NCI-H1436 (cell line): ENCODE measurements around the gene TUB.

Experiments used
- DNase-seq: peaks from one replicate; lab custom pipeline; 2025; lab: John Stamatoyannopoulos, UW

Gene TUB

DNA sequence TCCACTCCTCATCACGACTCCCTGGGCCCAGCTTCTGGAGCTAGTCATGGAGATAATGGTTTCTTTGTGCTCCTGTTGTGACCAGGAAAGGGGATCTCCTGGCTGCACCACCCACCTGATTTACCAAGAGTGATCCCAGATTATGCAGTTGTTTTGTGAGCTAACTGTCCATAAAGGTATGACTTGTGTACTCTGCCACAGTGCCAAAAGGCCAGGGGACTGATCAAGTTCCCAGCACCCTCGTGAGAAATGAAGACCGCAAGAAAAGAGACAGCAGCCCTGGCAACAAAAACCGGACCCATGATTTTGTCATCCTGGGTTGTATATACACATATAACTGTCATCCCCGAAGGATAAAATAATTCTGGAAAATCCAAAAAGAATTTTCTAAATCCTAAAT is 26.6 kb downstream of the TUB start:
- DNase-seq, result no peak

DNA sequence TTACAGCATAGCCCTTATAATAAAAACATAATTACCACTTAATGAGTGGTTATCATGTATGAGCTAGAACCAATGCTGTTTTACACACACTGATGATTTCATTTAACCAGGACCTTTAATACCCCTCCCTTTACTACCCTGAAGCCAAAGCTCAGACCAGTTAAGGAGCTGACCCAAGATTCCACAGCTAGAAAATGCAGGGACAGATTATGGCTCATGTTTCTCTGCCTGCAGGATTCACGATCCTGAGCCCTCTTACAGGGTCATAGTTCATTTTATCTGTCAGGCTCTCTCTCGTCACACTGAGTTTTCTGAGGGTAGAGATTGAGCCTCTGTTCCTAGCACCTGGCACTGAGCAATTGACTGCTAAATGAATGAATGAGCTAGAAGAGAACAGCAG is 27.4 kb downstream of the TUB start:
- no peak for DNase-seq

DNA sequence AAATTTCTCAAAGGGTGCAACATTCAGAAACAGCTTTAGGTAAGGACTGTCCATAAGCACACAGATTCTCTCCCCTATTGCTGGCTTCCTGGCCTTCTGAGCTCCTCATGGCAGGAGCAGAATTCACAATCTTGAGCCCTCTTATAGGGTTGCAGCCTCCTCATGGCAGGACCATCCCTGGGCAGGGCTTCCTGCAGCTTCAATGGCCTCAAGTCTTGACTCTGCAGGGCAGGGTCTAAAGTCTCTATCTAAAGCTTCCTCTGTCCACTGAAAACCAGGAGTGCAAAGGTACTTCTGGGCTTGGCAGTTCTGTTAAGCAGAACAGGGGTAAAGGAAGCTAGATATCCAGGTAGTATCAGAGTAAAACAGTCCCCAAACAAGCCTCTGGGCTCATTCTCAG is 28.7 kb downstream of the TUB start:
- no peak for DNase-seq

DNA sequence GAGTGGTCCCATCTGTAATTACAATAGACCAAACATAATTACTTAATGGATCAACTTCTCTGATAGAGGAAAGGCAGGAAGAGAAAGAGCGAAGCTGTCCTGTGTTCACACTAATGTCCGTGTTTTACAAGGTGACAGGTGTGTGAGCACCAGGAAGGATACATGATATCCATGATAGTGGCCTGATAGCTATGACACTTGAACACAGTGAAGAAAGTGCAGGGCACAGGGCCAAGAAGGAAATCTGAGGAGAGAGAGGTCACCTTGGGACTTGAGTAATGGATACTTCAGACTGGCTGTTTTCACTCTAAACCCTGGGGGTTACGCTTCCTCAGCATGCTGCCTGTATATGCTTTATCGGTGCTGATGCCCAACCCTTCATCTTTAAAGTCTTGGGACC is 29.4 kb downstream of the TUB start:
- peak; percentile 22 for DNase-seq

DNA sequence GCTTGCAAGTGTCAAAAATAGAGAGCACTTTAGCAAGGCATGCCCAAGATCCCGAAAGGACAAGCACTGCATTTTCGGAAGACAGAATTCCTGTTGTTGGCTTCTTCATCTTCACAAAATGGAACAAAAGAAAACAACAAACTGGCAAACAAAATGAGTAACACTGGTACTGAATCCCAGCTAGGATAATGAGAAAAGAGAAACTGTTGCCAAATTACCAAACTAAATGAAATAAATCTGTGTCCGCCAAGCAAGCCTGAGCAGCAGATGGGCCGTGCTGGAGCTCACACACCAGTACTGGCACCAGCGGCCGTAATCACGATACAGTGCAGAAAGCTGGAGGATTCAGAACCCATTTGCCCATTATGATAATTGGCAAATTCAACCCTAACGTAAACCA is 30.6 kb downstream of the TUB start:
- DNase-seq, result no peak

DNA sequence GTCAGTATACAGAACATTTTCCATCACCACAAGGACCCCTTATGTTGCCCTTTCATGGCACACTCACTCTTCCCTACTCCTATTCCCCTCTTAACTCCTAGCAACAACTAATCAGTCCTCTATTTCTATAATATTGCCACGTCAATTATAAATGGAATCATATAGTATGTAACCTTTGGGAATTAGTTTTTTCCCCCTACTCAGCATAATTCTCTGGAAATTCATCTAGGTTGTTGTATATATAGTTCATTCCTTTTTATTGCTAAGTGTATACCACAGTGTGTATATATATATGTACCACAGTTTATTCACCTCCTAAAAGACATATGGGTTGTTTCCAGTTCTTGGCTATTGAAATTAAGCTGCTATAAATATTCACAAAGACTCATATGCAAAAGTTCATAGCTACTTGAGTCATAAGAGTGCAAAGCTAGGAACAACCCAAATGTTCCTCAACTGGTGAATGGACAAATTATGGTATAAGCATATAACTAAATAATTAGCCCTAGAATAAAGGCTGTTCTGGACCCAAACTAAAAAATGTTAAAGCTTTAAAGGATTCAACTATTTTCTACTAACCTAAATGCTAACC is 41.3 kb downstream of the TUB start:
- DNase-seq, result no peak

DNA sequence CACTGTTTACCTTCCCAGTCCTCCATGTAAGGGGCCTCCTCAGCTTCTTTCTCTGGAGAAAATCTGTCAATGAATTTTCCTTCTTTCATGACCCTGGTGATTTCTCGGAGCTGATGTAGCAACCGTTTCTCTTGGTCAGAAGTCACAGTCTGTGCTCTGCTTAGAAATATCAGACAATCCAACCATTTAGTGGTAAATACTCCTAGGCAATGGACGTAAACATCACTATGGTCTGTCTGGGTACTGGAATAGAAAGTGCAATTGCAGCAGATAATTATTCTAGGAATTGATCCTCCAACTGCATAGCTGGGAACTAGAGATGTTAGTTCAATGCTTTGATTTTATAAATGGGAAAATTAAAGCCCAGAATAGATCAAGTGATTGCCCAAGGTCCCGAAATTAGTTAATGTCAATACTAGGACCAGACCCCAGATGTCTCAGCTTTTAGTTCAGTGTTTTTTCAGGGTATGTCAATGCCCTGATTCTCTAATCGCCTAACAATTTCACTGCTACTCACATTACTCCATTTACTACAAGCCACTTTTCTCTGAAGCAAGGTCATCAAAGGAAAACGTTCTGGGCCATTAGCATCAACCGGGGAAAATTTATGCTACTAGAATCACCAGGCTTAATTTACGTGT is 45.8 kb downstream of the TUB start:
- DNase-seq, result no peak

DNA sequence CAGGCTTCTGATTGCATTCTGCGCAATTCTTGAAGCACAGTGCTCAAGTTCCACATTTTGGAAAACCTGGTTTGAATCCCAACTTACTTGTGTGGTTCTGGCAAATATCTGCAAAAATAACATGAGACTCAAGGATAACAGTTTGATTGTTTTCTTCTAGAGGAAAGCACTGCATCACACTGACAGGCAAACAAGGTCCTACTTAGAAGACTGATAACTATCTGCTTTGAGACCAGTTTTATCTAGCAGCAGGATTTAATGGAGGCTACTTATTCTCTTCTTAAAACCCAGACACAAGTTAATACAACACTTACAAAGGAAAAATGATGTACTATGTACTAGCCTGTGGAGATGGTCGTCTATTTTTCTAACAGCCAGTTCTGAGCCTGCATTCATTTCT is 46.4 kb downstream of the TUB start:
- no peak for DNase-seq

DNA sequence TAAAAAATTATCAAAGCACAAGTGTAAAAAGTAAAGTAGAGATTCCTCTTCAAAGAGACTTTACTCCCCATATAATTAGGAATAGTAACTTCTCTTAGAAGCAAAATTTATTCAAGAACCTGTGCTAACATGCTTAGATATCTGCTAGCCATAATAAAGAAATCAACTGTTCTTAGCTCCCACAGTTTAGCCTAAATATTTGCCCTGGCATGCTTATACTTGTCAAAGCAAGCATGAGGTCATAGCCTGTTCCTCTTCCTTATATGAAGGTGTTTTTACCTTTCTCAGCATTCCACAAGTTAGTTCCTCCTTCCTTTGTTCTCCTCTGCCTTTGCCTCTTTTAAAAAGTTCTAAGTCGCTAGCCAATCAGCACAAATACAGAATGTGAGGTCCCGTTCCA is 57.5 kb downstream of the TUB start:
- no peak for DNase-seq

DNA sequence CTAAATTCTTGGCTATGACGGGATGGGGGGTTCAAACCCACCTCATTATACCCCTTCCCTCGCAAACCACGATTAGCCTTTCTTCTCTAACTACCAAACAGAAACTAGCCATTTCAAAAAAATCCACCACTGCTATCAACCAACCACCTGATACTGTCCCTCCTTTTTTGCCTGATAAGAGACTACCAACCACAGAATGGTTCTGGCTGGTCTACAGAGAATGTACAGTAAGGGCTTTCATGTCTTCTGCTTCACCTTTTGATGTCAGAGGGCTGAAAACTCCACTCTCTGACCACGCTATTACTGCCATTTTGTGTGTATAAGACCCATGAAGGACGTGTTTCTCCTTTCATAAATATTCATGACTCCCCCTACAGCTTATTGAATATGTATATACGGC is 68.7 kb downstream of the TUB start:
- no peak for DNase-seq
